HEK293T (cell line): Measurements from ENCODE around the gene PEX26.
"Not testable (repeated sequence)": the region's sequence is repeated elsewhere in the genome, so short reads cannot be mapped to it uniquely, and the experiment has no call there.

Experiments used
- CTCF ChIA-PET: fragments of 350-600 bp; formaldehyde crosslinking; extraction: SDS; loops from one replicate; lab custom pipeline; 2021; ENCODE audit warnings: antibody characterized with exemption, inconsistent platforms; lab: Yijun Ruan, JAX
- POLR2A ChIA-PET: fragments of 350-600 bp; formaldehyde crosslinking; extraction: SDS; loops from one replicate; lab custom pipeline; 2020; ENCODE audit warnings: antibody characterized with exemption, inconsistent platforms; lab: Yijun Ruan, JAX
- DNase-seq: peaks from one replicate; pipeline ENCODE4 v3.0.0; 2012; ENCODE audit warnings: mixed read lengths; ENCODE audit errors: extremely low spot score
- ARNT ChIP-seq: fragments of 450-650 bp; IDR thresholded peaks from 2 replicates; pipeline ENCODE4 v1.6.1; 2017; ENCODE audit warnings: mild to moderate bottlenecking
- BHLHE40 ChIP-seq: fragments of 450-650 bp; IDR thresholded peaks from 2 replicates; pipeline ENCODE4 v1.6.1; 2016; ENCODE audit warnings: mild to moderate bottlenecking, moderate library complexity, borderline replicate concordance
- CTBP1 ChIP-seq: fragments of 450-650 bp; IDR thresholded peaks from 2 replicates; pipeline ENCODE4 v1.6.1; 2016; ENCODE audit warnings: borderline replicate concordance
- ELF4 ChIP-seq: fragments of 450-650 bp; IDR thresholded peaks from 2 replicates; pipeline ENCODE4 v1.6.1; 2017; ENCODE audit warnings: antibody characterized with exemption
- FOXA1 ChIP-seq: fragments of 450-650 bp; IDR thresholded peaks from 2 replicates; pipeline ENCODE4 v1.6.1; 2016; ENCODE audit warnings: mild to moderate bottlenecking
- FOXK2 ChIP-seq: fragments of 450-650 bp; IDR thresholded peaks from 2 replicates; pipeline ENCODE4 v1.6.1; 2016; ENCODE audit warnings: mild to moderate bottlenecking
- FOXM1 ChIP-seq: fragments of 450-650 bp; IDR thresholded peaks from 2 replicates; pipeline ENCODE4 v1.6.1; 2017; ENCODE audit warnings: mild to moderate bottlenecking, borderline replicate concordance
- HDGF ChIP-seq: fragments of 450-650 bp; IDR thresholded peaks from 2 replicates; pipeline ENCODE4 v1.6.1; 2017; ENCODE audit warnings: antibody characterized with exemption, borderline replicate concordance
- L3MBTL2 ChIP-seq: fragments of 450-650 bp; conservative IDR thresholded peaks from 2 replicates; pipeline ENCODE4 v1.6.1; 2016; ENCODE audit warnings: mild to moderate bottlenecking
- LEF1 ChIP-seq: fragments of 450-650 bp; IDR thresholded peaks from 2 replicates; pipeline ENCODE4 v1.6.1; 2017; ENCODE audit warnings: mild to moderate bottlenecking, borderline replicate concordance
- NFRKB ChIP-seq: fragments of 450-650 bp; IDR thresholded peaks from 2 replicates; pipeline ENCODE4 v1.6.1; 2016; ENCODE audit warnings: mild to moderate bottlenecking, moderate library complexity
- PKNOX1 ChIP-seq: fragments of 450-650 bp; IDR thresholded peaks from 2 replicates; pipeline ENCODE4 v1.6.1; 2016
- SP1 ChIP-seq: fragments of 450-650 bp; IDR thresholded peaks from 2 replicates; pipeline ENCODE4 v1.6.1; 2017
- SUZ12 ChIP-seq: fragments of 450-650 bp; IDR thresholded peaks from 2 replicates; pipeline ENCODE4 v1.6.1; 2016; ENCODE audit warnings: mild to moderate bottlenecking
- TARDBP ChIP-seq: fragments of 450-650 bp; IDR thresholded peaks from 2 replicates; pipeline ENCODE4 v1.6.1; 2016
- ZNF384 ChIP-seq: fragments of 450-650 bp; IDR thresholded peaks from 2 replicates; pipeline ENCODE4 v1.6.1; 2016

PEX26 gene

DNA sequence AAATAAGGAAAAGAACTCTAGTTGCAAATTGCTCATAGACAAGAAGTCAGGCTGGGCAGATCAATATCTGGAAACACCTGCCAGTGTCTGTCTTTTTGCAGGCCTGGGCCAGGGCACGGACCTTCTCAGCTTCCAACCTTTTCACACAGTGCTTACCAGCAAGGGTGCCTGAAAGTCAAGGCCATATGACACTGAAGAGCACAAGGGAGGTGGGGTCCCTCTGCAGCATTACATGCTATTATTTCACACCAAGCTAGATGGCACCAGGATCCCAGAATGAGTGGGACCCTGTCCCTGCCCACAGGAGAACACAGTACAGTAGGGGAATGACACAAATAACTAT is 5.9 kb upstream of the PEX26 start:
- ChIA-PET POLR2A (interaction anchor here (1.1 kb wide), 2 partner anchors 15 to 78 kb away, joined by 3 to 4 read pairs; partner anchors contain the start of gene USP18), CTCF (interaction anchor here (0.6 to 1.0 kb wide), 3 partner anchors 43 to 280 kb away, joined by 3 read pairs; no protein-coding TSS in a partner anchor)
- TF ChIP-seq HDGF (no peak), L3MBTL2 (no peak), FOXM1 (no peak), LEF1 (no peak), ZNF384 (no peak), FOXK2 (no peak), BHLHE40 (no peak), SP1 (no peak), NFRKB (no peak), FOXA1 (no peak), ELF4 (no peak), SUZ12 (no peak), CTBP1 (no peak), PKNOX1 (no peak), ARNT (no peak), TARDBP (no peak)
- no peak for DNase-seq

GRCh38 chr22:18073467-18073866 is 4.3 kb upstream of the PEX26 start:
- POLR2A ChIA-PET, result no interaction called here
- no peak for DNase-seq
- CTCF ChIA-PET, result interaction anchor here (0.6 to 4.2 kb wide), 3 partner anchors 9 to 344 kb away, joined by 3 to 38 read pairs (median 3); no protein-coding TSS in a partner anchor
- TF ChIP-seq SP1, result no peak
- TF ChIP-seq ZNF384, result no peak
- no peak for TF ChIP-seq PKNOX1
- TF ChIP-seq BHLHE40, result no peak
- TF ChIP-seq ARNT, result no peak

GRCh38 chr22:18073927-18074326 is 3.9 kb upstream of the PEX26 start:
- CTCF ChIA-PET, result interaction anchor here (0.6 to 4.2 kb wide), 3 partner anchors 9 to 345 kb away, joined by 3 to 38 read pairs (median 3); no protein-coding TSS in a partner anchor
- POLR2A ChIA-PET, DNase-seq: not testable (repeated sequence)

DNA sequence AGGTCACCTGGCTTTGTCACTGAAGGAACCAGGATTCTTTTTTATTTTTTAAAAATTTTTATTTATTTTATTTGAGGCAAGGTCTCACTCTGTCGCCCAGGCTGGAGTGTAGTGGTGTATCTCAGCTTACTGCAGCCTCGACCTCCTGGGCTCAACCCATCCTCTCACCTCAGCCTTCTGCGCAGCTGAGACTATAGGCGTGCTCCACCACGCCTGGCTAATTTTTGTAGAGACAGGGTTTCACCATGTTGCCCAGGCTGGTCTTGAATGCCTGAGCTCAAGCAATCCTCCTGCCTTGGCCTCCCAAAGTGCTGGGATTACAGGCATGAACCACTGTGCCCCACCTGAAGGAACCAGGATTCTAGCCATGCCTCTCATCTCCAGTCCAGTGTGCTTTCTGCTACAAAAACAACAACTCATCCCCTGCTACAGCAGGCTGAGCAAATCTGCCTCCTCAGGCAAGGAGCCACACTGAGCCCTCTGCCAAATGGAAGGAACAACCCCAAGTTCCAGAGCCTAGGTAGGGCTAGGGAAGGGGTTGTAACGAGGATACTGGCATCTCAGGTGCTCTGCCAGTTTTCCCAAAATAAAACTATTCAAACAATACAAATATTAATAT is 2.6 kb upstream of the PEX26 start:
- ChIA-PET POLR2A (interaction anchor here (1.1 to 2.1 kb wide), 4 partner anchors 132 to 333 kb away, joined by 3 to 7 read pairs (median 4); no protein-coding TSS in a partner anchor), CTCF (interaction anchor here (0.6 to 4.2 kb wide), 19 partner anchors 10 to 386 kb away, joined by 3 to 38 read pairs (median 5); partner anchors contain the start of gene MICAL3)
- TF ChIP-seq PKNOX1 (no peak), FOXK2 (no peak), FOXA1 (no peak), SP1 (no peak), NFRKB (no peak), SUZ12 (no peak), TARDBP (no peak), FOXM1 (no peak), ARNT (no peak), LEF1 (no peak), BHLHE40 (no peak), ZNF384 (no peak), HDGF (no peak), L3MBTL2 (no peak), ELF4 (no peak), CTBP1 (no peak)
- DNase-seq, result no peak

- TF ChIP-seq SUZ12 (no peak), FOXA1 (no peak), ARNT (no peak), PKNOX1 (no peak), L3MBTL2 (no peak), BHLHE40 (no peak), FOXM1 (no peak), SP1 (no peak), NFRKB (no peak), TARDBP (no peak), ELF4 (no peak), HDGF (no peak), ZNF384 (no peak), LEF1 (no peak)
- DNase-seq, result peak; percentile 79
- ChIA-PET CTCF (interaction anchor here (0.6 to 4.2 kb wide), 40 partner anchors 10 to 386 kb away, joined by 3 to 38 read pairs (median 4); partner anchors contain the start of gene MICAL3), POLR2A (interaction anchor here (0.9 to 2.1 kb wide), 6 partner anchors 10 to 334 kb away, joined by 3 to 7 read pairs (median 4); no protein-coding TSS in a partner anchor)
These were observed 1.9 kb upstream of the PEX26 start for GRCh38 chr22:18075720-18076497.
